Measurements from ENCODE around the gene ME3.

Gene ME3

GRCh38 chr11:86592659-86593451 is 79.6 kb downstream of the ME3 start:
- H3K4me1 Mint-ChIP-seq: peaks cover 27% of the 10 kb centered on the region
- no peak for TF ChIP-seq CTCF (IDR thresholded peaks at IDR 0.05)
- no peak overlapping the region for H3K27ac Mint-ChIP-seq
- H3K36me3 Mint-ChIP-seq (ENCODE audit: low read depth): no peaks in the 10 kb centered on the region
- H3K27me3 Mint-ChIP-seq (ENCODE audit: low read depth, poor library complexity): no peaks in the 10 kb centered on the region
- H3K4me3 Mint-ChIP-seq: no peak overlapping the region
- DNase-seq: no peak
- peaks cover 13% of the 10 kb centered on the region for H3K9me3 Mint-ChIP-seq

GRCh38 chr11:86592047-86592591 is 80.3 kb downstream of the ME3 start:
- Mint-ChIP-seq H3K4me1 (peaks cover 27% of the 10 kb centered on the region), H3K36me3 (ENCODE audit: low read depth) (no peaks in the 10 kb centered on the region), H3K27ac (no peak overlapping the region), H3K9me3 (peaks cover 6% of the 10 kb centered on the region), H3K27me3 (ENCODE audit: low read depth, poor library complexity) (no peaks in the 10 kb centered on the region), H3K4me3 (no peak overlapping the region)
- no peak for DNase-seq
- no peak for TF ChIP-seq CTCF (IDR thresholded peaks at IDR 0.05)

GRCh38 chr11:86591631-86592030 is 80.8 kb downstream of the ME3 start:
- Mint-ChIP-seq H3K36me3 (ENCODE audit: low read depth) (no peaks in the 10 kb centered on the region), H3K4me3 (no peak overlapping the region), H3K4me1 (peaks cover 27% of the 10 kb centered on the region), H3K9me3 (peaks cover 1% of the 10 kb centered on the region), H3K27ac (no peak overlapping the region), H3K27me3 (ENCODE audit: low read depth, poor library complexity) (no peaks in the 10 kb centered on the region)
- DNase-seq: no peak
- TF ChIP-seq CTCF (IDR thresholded peaks at IDR 0.05): no peak

- Mint-ChIP-seq H3K27ac (no peak overlapping the region), H3K36me3 (ENCODE audit: low read depth) (no peaks in the 10 kb centered on the region), H3K4me3 (no peak overlapping the region), H3K4me1 (peaks cover 27% of the 10 kb centered on the region), H3K27me3 (ENCODE audit: low read depth, poor library complexity) (no peaks in the 10 kb centered on the region), H3K9me3 (no peaks in the 10 kb centered on the region)
- DNase-seq: no peak
- TF ChIP-seq CTCF (IDR thresholded peaks at IDR 0.05): no peak
Measured at GRCh38 chr11:86589856-86590589, 82.4 kb downstream of the ME3 start.

- H3K27ac Mint-ChIP-seq: no peak overlapping the region
- TF ChIP-seq CTCF (IDR thresholded peaks at IDR 0.05): no peak
- no peaks in the 10 kb centered on the region for H3K27me3 Mint-ChIP-seq (ENCODE audit: low read depth, poor library complexity)
- H3K9me3 Mint-ChIP-seq: no peaks in the 10 kb centered on the region
- peaks cover 19% of the 10 kb centered on the region for H3K4me1 Mint-ChIP-seq
- DNase-seq: no peak
- no peak overlapping the region for H3K4me3 Mint-ChIP-seq
- no peaks in the 10 kb centered on the region for H3K36me3 Mint-ChIP-seq (ENCODE audit: low read depth)
Measured at GRCh38 chr11:86589204-86589603, 83.2 kb downstream of the ME3 start.
